H1 (cell line): ENCODE results near the gene PCGF6. TPM values are rescaled to one million over a fixed set of nuclear protein-coding genes. Genes with fewer than 3 reads are reported as not detected.
A peak's percentile ranks its signal among the peaks of the same experiment; 100 is the strongest.

Experiments
- GTF2F1 ChIP-seq: IDR thresholded peaks from 2 replicates; pipeline ENCODE4 v1.6.1; 2012; ENCODE audit warnings: low read depth, low read length, improper control_type of control experiment, borderline replicate concordance
- POLR2A ChIP-seq, 2 experiments: IDR thresholded peaks; 1 replicate in 1 of 2; 2 replicates in 1 of 2; pipeline ENCODE4 v1.6.1; 2011; ENCODE audit warnings: low read depth in 2 of 2, low read length in 2 of 2, mild to moderate bottlenecking in 2 of 2; ENCODE audit errors: control extremely low read depth in 1 of 2
- SIRT6 ChIP-seq: IDR thresholded peaks from one replicate; pipeline ENCODE4 v1.7.1; 2012; ENCODE audit warnings: low read length, inconsistent platforms
- SP1 ChIP-seq: IDR thresholded peaks from 2 replicates; pipeline ENCODE4 v1.6.1; 2011; ENCODE audit warnings: low read depth, low read length
- polyA plus RNA-seq, 7 experiments: library from polyadenylated mRNA; depleted of rRNA in 3 of 7; stranded (reverse) in 5 of 7; unstranded in 2 of 7; fragments of >200 nt in 5 of 7; fragments of 200-250 nt in 2 of 7; gene quantifications; 1 replicate in 5 of 7; 2 replicates in 1 of 7; 4 replicates in 1 of 7; pipeline versions ENCODE4 v1.2.1 to v1.2.3, GENCODE V29; 2011 to 2013; ENCODE audit warnings: missing spikeins in 2 of 7, mixed read lengths in 2 of 7
- total RNA-seq: library from RNA; stranded (reverse); fragmentation: NEBNext Ultra II Directional; extraction: Animal tissue kit (Norgen Biotek cat#: 25700); gene quantifications from 2 replicates; pipeline ENCODE4 v1.2.1, GENCODE V29; 2021

Gene PCGF6
- total and polyA plus RNA-seq, 2 of the 8 experiments (the other 6 are each of a cell fraction or from before 2014, with no cell fraction given): 6.9 to 18.6 TPM

- TF ChIP-seq SP1 (peak; percentile 72; the same call in 1 of the 2 replicates), SIRT6 (no peak), GTF2F1 (no peak), POLR2A (IDR thresholded peaks at IDR 0.05; ENCODE audit: control extremely low read depth in 1 of 2, low read depth in 2 of 2, low read length in 2 of 2) (peak in 1 of 2 experiments; percentile 78; a peak in 2 of 3 replicates)
These were observed 69.2 kb downstream of the PCGF6 start (continued) for GRCh38 chr10:103281753-103282152.
